Measurements from ENCODE around the gene DCLRE1A.

- TF ChIP-seq CTCF (IDR thresholded peaks at IDR 0.05) (no peak), POLR2A (IDR thresholded peaks at IDR 0.05) (no peak), EP300 (IDR thresholded peaks at IDR 0.05; ENCODE audit: low read depth) (no peak), POLR2AphosphoS5 (IDR thresholded peaks at IDR 0.05) (no peak)
Observed at GRCh38 chr10:113857210-113857609, 3.3 kb upstream of the DCLRE1A start.
